HepG2 (cell line): Measurements from ENCODE around the gene KANK4. TPM values are rescaled to one million over a fixed set of nuclear protein-coding genes. Genes with fewer than 3 reads are reported as not detected.
A peak's percentile ranks its signal among the peaks of the same experiment; 100 is the strongest.

Experiments used
- AGO2 ChIP-seq: fragments of 200-400 bp; formaldehyde crosslinking; optimal IDR thresholded peaks from 2 replicates; pipeline ENCODE3; 2017; ENCODE audit warnings: mild to moderate bottlenecking, low read depth, low read length, moderate library complexity
- BHLHE40 ChIP-seq: IDR thresholded peaks from 2 replicates; pipeline ENCODE4 v1.6.1; 2011; ENCODE audit warnings: low read length, improper control_type of control experiment
- DRAP1 ChIP-seq: IDR thresholded peaks from 2 replicates; pipeline ENCODE4 v1.6.1; 2016; ENCODE audit warnings: missing genetic modification reagents, missing compliant biosample characterization
- GATA4 ChIP-seq: sonication (generic); IDR thresholded peaks from 2 replicates; pipeline ENCODE4 v1.6.1; 2016; ENCODE audit warnings: antibody characterized with exemption, low read depth, borderline replicate concordance
- GATAD1 ChIP-seq: IDR thresholded peaks from 2 replicates; pipeline ENCODE4 v1.6.1; 2016; ENCODE audit warnings: missing genetic modification reagents, missing compliant biosample characterization
- GTF2F1 ChIP-seq: fragments of 150-350 bp; IDR thresholded peaks from 2 replicates; pipeline ENCODE4 v1.6.1; 2014; ENCODE audit warnings: low read length
- MAFK ChIP-seq, 2 experiments: IDR thresholded peaks in 1 of 2; conservative IDR thresholded peaks in 1 of 2; 2 replicates each; pipeline ENCODE4 v1.6.1; 2011; ENCODE audit warnings: improper control_type of control experiment in 2 of 2, low read length in 2 of 2
- PAWR ChIP-seq: sonication (generic); formaldehyde crosslinking; IDR thresholded peaks from 2 replicates; pipeline ENCODE4 v1.4.0; 2020; ENCODE audit warnings: missing genetic modification reagents, mild to moderate bottlenecking, borderline replicate concordance
- PCBP2 ChIP-seq: fragments of 200-400 bp; formaldehyde crosslinking; optimal IDR thresholded peaks from 2 replicates; pipeline ENCODE3; 2018; ENCODE audit warnings: low read length, low read depth; ENCODE audit not compliant: poor library complexity, severe bottlenecking
- POLR2A ChIP-seq, 2 experiments: IDR thresholded peaks; 2 replicates each; pipeline ENCODE4 v1.6.1; 2011; ENCODE audit warnings: low read depth in 2 of 2, low read length in 2 of 2, mild to moderate bottlenecking in 1 of 2, moderate library complexity in 1 of 2; ENCODE audit not compliant: insufficient read depth in 1 of 2
- PPARG ChIP-seq: conservative IDR thresholded peaks from 2 replicates; pipeline ENCODE4 v1.6.1; 2016; ENCODE audit warnings: missing biosample characterization, missing genetic modification reagents
- SAP130 ChIP-seq: IDR thresholded peaks from 2 replicates; pipeline ENCODE4 v1.6.1; 2016; ENCODE audit warnings: low read depth
- TAF15 ChIP-seq: fragments of 200-400 bp; formaldehyde crosslinking; IDR thresholded peaks from one replicate; pipeline ENCODE4 v1.6.1; 2018; ENCODE audit warnings: mild to moderate bottlenecking, low read depth, low read length; ENCODE audit not compliant: poor library complexity, severe bottlenecking
- TFE3 ChIP-seq: IDR thresholded peaks from 2 replicates; pipeline ENCODE4 v1.6.1; 2016
- YY1 ChIP-seq: IDR thresholded peaks from 2 replicates; pipeline ENCODE4 v1.6.1; 2011; ENCODE audit warnings: low read length, low read depth, moderate library complexity, mild to moderate bottlenecking; ENCODE audit not compliant: insufficient read depth, insufficient replicate concordance
- ZBTB25 ChIP-seq: IDR thresholded peaks from 2 replicates; pipeline ENCODE4 v1.6.1; 2018; ENCODE audit warnings: missing genetic modification reagents
- ZBTB38 ChIP-seq: sonication (generic); formaldehyde crosslinking; IDR thresholded peaks from 2 replicates; pipeline ENCODE4 v1.5.1; 2020; ENCODE audit warnings: mild to moderate bottlenecking, missing genetic modification reagents
- ZNF101 ChIP-seq: sonication (generic); formaldehyde crosslinking; IDR thresholded peaks from 2 replicates; pipeline ENCODE4 v1.4.0; 2020; ENCODE audit warnings: mild to moderate bottlenecking, low read depth, missing genetic modification reagents, borderline replicate concordance
- ZNF768 ChIP-seq: sonication (generic); formaldehyde crosslinking; IDR thresholded peaks from 2 replicates; pipeline ENCODE4 v1.4.0; 2020; ENCODE audit warnings: missing genetic modification reagents
- polyA plus RNA-seq, 8 experiments: library from polyadenylated mRNA; depleted of rRNA in 3 of 8; stranded (reverse) in 7 of 8; unstranded in 1 of 8; fragments of >200 nt; fragmentation: Illumina TruSeq in 4 of 8; extraction: Trizol in 4 of 8; gene quantifications; 2 replicates each; pipeline versions ENCODE4 v1.2.1 to v1.2.3, GENCODE V29; 2011 to 2016; ENCODE audit warnings: low read depth in 4 of 8, missing spikeins in 1 of 8, mixed read lengths in 1 of 8; ENCODE audit not compliant: insufficient read depth in 1 of 8
- total RNA-seq, 5 experiments: library from RNA; depleted of rRNA; stranded (reverse); fragments of >200 nt; fragmentation: Illumina TruSeq; extraction: Trizol; gene quantifications; 2 replicates each; pipeline ENCODE4 v1.2.3, GENCODE V29; 2016; ENCODE audit warnings: low read depth in 1 of 5
- TF ChIP-seq, protein P1 (sequence below): sonication (generic); formaldehyde crosslinking; IDR thresholded peaks from 2 replicates; pipeline ENCODE4 v1.9.0; 2021; ENCODE audit warnings: mild to moderate bottlenecking, missing genetic modification reagents

The KANK4 gene
- total and polyA plus RNA-seq, 2 of the 13 experiments (the other 11 are each of a cell fraction or from before 2014, with no cell fraction given) = 16.1 to 25.7 TPM

DNA sequence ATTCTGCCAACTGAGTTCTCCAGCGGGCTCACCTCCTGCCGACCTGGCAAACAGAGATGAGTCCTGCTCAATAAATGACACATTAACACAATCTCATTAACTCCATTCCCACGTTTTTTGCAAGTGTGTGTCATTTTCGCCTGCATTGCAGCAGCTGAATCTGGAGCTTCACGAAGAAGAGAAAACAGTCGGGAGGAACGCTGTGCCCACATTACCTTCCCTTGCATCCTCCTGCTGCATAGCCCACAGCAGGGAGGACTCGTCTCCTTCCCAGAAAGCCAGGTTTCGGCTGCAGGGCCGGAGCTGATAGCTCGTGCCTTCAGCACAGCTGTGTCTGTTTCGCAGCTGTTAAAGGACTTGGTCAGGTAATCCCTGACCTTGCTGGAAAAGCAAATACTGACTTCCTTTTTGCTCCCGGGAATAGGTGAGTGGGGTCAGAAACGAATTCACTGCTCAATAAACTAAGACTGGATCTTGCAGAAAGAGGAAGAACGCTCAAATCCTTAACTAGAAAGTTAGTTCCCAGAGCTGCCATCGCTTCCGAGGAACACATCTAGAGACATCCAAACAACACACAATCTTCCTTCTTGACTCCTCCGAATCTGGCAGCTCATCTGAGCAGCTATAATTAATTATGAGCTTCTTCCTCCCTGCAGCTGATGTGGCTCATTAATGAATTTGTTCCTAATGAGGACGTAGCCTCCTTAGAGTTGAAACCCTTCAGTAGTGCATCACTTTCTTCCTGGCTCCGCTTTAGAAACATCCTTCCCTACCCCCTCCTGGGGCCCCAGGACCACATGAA lies 33.0 kb downstream of the KANK4 start (continued):
- no peak for TF ChIP-seq YY1
- TF ChIP-seq AGO2 = no peak
- TF ChIP-seq POLR2A (IDR thresholded peaks at IDR 0.05; ENCODE audit: insufficient read depth in 1 of 2, low read depth in 2 of 2, low read length in 2 of 2) = no peak
- TF ChIP-seq GTF2F1 = no peak
- TF ChIP-seq TAF15 = no peak
- no peak for TF ChIP-seq GATA4
- TF ChIP-seq BHLHE40 = peak; percentile 71
- TF ChIP-seq, protein P1, sequence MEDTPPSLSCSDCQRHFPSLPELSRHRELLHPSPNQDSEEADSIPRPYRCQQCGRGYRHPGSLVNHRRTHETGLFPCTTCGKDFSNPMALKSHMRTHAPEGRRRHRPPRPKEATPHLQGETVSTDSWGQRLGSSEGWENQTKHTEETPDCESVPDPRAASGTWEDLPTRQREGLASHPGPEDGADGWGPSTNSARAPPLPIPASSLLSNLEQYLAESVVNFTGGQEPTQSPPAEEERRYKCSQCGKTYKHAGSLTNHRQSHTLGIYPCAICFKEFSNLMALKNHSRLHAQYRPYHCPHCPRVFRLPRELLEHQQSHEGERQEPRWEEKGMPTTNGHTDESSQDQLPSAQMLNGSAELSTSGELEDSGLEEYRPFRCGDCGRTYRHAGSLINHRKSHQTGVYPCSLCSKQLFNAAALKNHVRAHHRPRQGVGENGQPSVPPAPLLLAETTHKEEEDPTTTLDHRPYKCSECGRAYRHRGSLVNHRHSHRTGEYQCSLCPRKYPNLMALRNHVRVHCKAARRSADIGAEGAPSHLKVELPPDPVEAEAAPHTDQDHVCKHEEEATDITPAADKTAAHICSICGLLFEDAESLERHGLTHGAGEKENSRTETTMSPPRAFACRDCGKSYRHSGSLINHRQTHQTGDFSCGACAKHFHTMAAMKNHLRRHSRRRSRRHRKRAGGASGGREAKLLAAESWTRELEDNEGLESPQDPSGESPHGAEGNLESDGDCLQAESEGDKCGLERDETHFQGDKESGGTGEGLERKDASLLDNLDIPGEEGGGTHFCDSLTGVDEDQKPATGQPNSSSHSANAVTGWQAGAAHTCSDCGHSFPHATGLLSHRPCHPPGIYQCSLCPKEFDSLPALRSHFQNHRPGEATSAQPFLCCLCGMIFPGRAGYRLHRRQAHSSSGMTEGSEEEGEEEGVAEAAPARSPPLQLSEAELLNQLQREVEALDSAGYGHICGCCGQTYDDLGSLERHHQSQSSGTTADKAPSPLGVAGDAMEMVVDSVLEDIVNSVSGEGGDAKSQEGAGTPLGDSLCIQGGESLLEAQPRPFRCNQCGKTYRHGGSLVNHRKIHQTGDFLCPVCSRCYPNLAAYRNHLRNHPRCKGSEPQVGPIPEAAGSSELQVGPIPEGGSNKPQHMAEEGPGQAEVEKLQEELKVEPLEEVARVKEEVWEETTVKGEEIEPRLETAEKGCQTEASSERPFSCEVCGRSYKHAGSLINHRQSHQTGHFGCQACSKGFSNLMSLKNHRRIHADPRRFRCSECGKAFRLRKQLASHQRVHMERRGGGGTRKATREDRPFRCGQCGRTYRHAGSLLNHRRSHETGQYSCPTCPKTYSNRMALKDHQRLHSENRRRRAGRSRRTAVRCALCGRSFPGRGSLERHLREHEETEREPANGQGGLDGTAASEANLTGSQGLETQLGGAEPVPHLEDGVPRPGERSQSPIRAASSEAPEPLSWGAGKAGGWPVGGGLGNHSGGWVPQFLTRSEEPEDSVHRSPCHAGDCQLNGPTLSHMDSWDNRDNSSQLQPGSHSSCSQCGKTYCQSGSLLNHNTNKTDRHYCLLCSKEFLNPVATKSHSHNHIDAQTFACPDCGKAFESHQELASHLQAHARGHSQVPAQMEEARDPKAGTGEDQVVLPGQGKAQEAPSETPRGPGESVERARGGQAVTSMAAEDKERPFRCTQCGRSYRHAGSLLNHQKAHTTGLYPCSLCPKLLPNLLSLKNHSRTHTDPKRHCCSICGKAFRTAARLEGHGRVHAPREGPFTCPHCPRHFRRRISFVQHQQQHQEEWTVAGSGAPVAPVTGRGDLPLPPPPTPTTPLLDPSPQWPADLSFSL (CRISPR knock-in tag) = no peak
- TF ChIP-seq SAP130 (CRISPR knock-in tag) = peak; percentile 61
- peak; percentile 47; the same call in 1 of the 2 replicates for TF ChIP-seq ZBTB38 (CRISPR knock-in tag)
- TF ChIP-seq ZBTB25 = no peak
- TF ChIP-seq TFE3 (CRISPR knock-in tag) = peak; percentile 83
- no peak for TF ChIP-seq MAFK (conservative IDR thresholded peaks at IDR 0.05 in 1 of 2, IDR thresholded peaks at IDR 0.05 in 1 of 2; ENCODE audit: low read length in 2 of 2)
- peak; percentile 36; the same call in 1 of the 2 replicates for TF ChIP-seq DRAP1 (CRISPR knock-in tag)
- 0 out of 2 replicates have a peak, but pooled peaks have one; percentile 23 for TF ChIP-seq GATAD1 (CRISPR knock-in tag)
- TF ChIP-seq PCBP2 = no peak
- TF ChIP-seq PPARG (CRISPR knock-in tag) = no peak
- TF ChIP-seq ZNF101 (CRISPR knock-in tag) = no peak
- peak; percentile 34; the same call in 1 of the 2 replicates for TF ChIP-seq ZNF768 (CRISPR knock-in tag)
- TF ChIP-seq PAWR (CRISPR knock-in tag) = no peak
